ENCODE measurements around the gene GOLPH3L. TPM values are rescaled to one million over a fixed set of nuclear protein-coding genes. Genes with fewer than 3 reads are reported as not detected.

Gene GOLPH3L
- total RNA-seq, 4 donors from 2014 or later, result 16.8 to 29.2 (median 19.1) TPM

GRCh38 chr1:150686275-150686674 is 10.7 kb downstream of the GOLPH3L start:
- TF ChIP-seq, protein P1, sequence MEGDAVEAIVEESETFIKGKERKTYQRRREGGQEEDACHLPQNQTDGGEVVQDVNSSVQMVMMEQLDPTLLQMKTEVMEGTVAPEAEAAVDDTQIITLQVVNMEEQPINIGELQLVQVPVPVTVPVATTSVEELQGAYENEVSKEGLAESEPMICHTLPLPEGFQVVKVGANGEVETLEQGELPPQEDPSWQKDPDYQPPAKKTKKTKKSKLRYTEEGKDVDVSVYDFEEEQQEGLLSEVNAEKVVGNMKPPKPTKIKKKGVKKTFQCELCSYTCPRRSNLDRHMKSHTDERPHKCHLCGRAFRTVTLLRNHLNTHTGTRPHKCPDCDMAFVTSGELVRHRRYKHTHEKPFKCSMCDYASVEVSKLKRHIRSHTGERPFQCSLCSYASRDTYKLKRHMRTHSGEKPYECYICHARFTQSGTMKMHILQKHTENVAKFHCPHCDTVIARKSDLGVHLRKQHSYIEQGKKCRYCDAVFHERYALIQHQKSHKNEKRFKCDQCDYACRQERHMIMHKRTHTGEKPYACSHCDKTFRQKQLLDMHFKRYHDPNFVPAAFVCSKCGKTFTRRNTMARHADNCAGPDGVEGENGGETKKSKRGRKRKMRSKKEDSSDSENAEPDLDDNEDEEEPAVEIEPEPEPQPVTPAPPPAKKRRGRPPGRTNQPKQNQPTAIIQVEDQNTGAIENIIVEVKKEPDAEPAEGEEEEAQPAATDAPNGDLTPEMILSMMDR (IDR thresholded peaks at IDR 0.05; ENCODE audit: low read depth), result no peak

GRCh38 chr1:150683914-150684313 is 13.0 kb downstream of the GOLPH3L start:
- TF ChIP-seq, protein P1 (IDR thresholded peaks at IDR 0.05; ENCODE audit: low read depth), result no peak

DNA sequence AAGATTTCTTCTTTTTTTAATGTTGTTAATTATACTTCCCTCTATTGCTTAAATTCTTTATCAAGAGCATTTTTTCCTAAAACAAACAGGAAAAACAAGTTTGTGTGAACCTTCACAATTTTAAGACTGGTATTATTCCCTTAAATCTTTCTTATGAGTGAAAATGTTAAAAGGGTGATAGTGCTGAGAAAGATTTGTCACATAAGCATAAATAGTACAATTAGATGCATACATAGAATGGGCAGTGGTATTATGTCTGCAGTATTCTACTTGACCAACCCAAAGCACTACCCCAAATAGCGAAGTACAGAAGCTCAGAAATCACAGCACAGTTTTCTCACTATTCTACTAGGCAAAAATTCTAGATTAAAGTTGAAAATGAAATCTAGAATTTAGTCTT is 18.0 kb downstream of the GOLPH3L start:
- TF ChIP-seq, protein P1 (IDR thresholded peaks at IDR 0.05; ENCODE audit: low read depth), result no peak

GRCh38 chr1:150674881-150675280 is 22.1 kb downstream of the GOLPH3L start:
- TF ChIP-seq, protein P1 (IDR thresholded peaks at IDR 0.05; ENCODE audit: low read depth), result no peak

DNA sequence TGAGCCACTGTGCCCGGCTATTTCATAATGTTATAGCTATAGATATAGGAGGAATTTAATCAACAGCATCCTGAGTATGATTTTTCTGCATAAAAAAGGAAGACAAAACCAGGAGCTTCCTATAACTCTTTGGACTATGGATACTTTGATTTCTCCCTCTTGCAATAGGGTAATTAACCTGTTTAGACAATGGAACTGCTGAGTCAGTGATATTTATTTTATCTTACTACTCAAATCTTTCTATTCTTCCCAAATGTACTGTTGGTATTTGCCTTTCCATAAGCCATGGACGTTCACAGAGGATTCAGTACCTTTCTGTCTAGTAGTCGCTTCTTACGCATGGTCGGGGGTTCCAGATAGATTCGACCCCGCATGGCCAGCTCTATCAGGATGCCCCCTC is 33.6 kb downstream of the GOLPH3L start:
- TF ChIP-seq, protein P1 (IDR thresholded peaks at IDR 0.05; ENCODE audit: low read depth), result no peak

GRCh38 chr1:150662811-150663210 is 34.1 kb downstream of the GOLPH3L start:
- TF ChIP-seq, protein P1 (IDR thresholded peaks at IDR 0.05; ENCODE audit: low read depth), result no peak

- TF ChIP-seq, protein P1 (IDR thresholded peaks at IDR 0.05; ENCODE audit: low read depth), result no peak
Measured at GRCh38 chr1:150661156-150661555, 35.8 kb downstream of the GOLPH3L start.
